NT2/D1 (cell line): ENCODE data around the gene GNAZ.

Experiments
- DNase-seq: peaks from one replicate; pipeline ENCODE4 v3.0.0-alpha.2; 2011; ENCODE audit warnings: low read depth, low spot score
- H3K27me3 ChIP-seq: 2 replicates; pipeline ENCODE4 v1.6.0; 2011; ENCODE audit warnings: mild to moderate bottlenecking; ENCODE audit not compliant: insufficient read length, insufficient read depth
- H3K36me3 ChIP-seq: 2 replicates; pipeline ENCODE4 v1.6.1; 2011; ENCODE audit warnings: mild to moderate bottlenecking, low read length, mixed read lengths; ENCODE audit not compliant: insufficient read depth, insufficient read length
- H3K4me1 ChIP-seq: 2 replicates; pipeline ENCODE4 v1.5.1; 2011; ENCODE audit not compliant: insufficient read depth, insufficient read length
- H3K4me3 ChIP-seq: 2 replicates; pipeline ENCODE4 v1.5.1; 2011; ENCODE audit warnings: low read depth; ENCODE audit not compliant: insufficient read length
- H3K9ac ChIP-seq: 2 replicates; pipeline ENCODE4 v1.6.0; 2011; ENCODE audit warnings: low read depth; ENCODE audit not compliant: insufficient read length
- H3K9me3 ChIP-seq: 2 replicates; pipeline ENCODE4 v1.5.1; 2011; ENCODE audit warnings: mild to moderate bottlenecking, low read length; ENCODE audit not compliant: insufficient read depth
- SUZ12 ChIP-seq: IDR thresholded peaks from 2 replicates; pipeline ENCODE4 v1.6.1; 2011; ENCODE audit not compliant: insufficient read length, insufficient read depth; ENCODE audit errors: extremely low read depth
- YY1 ChIP-seq: IDR thresholded peaks from 2 replicates; pipeline ENCODE4 v1.6.1; 2011; ENCODE audit not compliant: insufficient read length, insufficient read depth
- ZNF274 ChIP-seq: IDR thresholded peaks from 2 replicates; pipeline ENCODE4 v1.6.1; 2011; ENCODE audit warnings: mild to moderate bottlenecking, low read depth, low read length

GNAZ gene

GRCh38 chr22:23077627-23078461 is 7.5 kb downstream of the GNAZ start:
- no peaks in the 10 kb centered on the region for H3K36me3 ChIP-seq
- TF ChIP-seq ZNF274 (no peak), YY1 (no peak)
- peaks cover 2% of the 10 kb centered on the region for H3K4me1 ChIP-seq
- H3K9me3 ChIP-seq: no peaks in the 10 kb centered on the region
- H3K4me3 ChIP-seq: no peak overlapping the region
- H3K9ac ChIP-seq: no peak overlapping the region
- H3K27me3 ChIP-seq: peaks cover 1% of the 10 kb centered on the region
- no peak for DNase-seq

- no peak for DNase-seq
- H3K4me1 ChIP-seq: peaks cover 2% of the 10 kb centered on the region
- no peaks in the 10 kb centered on the region for H3K27me3 ChIP-seq
- no peak overlapping the region for H3K4me3 ChIP-seq
- no peak overlapping the region for H3K9ac ChIP-seq
- H3K36me3 ChIP-seq: no peaks in the 10 kb centered on the region
- H3K9me3 ChIP-seq: no peaks in the 10 kb centered on the region
- TF ChIP-seq ZNF274 (no peak), SUZ12 (no peak), YY1 (no peak)
Observed at GRCh38 chr22:23078462-23078787, 8.1 kb downstream of the GNAZ start.

GRCh38 chr22:23079240-23079768 is 9.0 kb downstream of the GNAZ start:
- Histone ChIP-seq H3K4me1 (peaks cover 2% of the 10 kb centered on the region), H3K36me3 (no peaks in the 10 kb centered on the region), H3K4me3 (no peak overlapping the region), H3K27me3 (no peaks in the 10 kb centered on the region), H3K9me3 (no peaks in the 10 kb centered on the region), H3K9ac (no peak overlapping the region)
- TF ChIP-seq ZNF274 (no peak), SUZ12 (no peak), YY1 (no peak)
- DNase-seq: no peak

- Histone ChIP-seq H3K9ac (no peak overlapping the region), H3K4me3 (no peak overlapping the region), H3K9me3 (no peaks in the 10 kb centered on the region), H3K36me3 (no peaks in the 10 kb centered on the region), H3K27me3 (no peaks in the 10 kb centered on the region), H3K4me1 (peaks cover 5% of the 10 kb centered on the region)
- TF ChIP-seq YY1 (no peak), SUZ12 (no peak), ZNF274 (no peak)
- DNase-seq: no peak
Observed at GRCh38 chr22:23079814-23080521, 9.6 kb downstream of the GNAZ start.

GRCh38 chr22:23080613-23081290 is 10.4 kb downstream of the GNAZ start:
- Histone ChIP-seq H3K36me3 (no peaks in the 10 kb centered on the region), H3K4me1 (peaks cover 5% of the 10 kb centered on the region), H3K27me3 (no peaks in the 10 kb centered on the region), H3K9me3 (no peaks in the 10 kb centered on the region), H3K4me3 (no peak overlapping the region), H3K9ac (no peak overlapping the region)
- DNase-seq: no peak
- no peak for TF ChIP-seq SUZ12
- TF ChIP-seq ZNF274: no peak
- TF ChIP-seq YY1: no peak

- DNase-seq: no peak
- no peaks in the 10 kb centered on the region for H3K36me3 ChIP-seq
- no peak overlapping the region for H3K9ac ChIP-seq
- H3K9me3 ChIP-seq: no peaks in the 10 kb centered on the region
- H3K27me3 ChIP-seq: no peaks in the 10 kb centered on the region
- TF ChIP-seq ZNF274 (no peak), SUZ12 (no peak), YY1 (no peak)
- H3K4me1 ChIP-seq: peaks cover 4% of the 10 kb centered on the region
- H3K4me3 ChIP-seq: no peak overlapping the region
Observed at GRCh38 chr22:23082534-23083314, 12.4 kb downstream of the GNAZ start.
